Activated B cell treated with CpG ODN at 0.5 μM for 24 hours (primary cell): Measurements from ENCODE around the gene SRPRA. TPM values are rescaled to one million over a fixed set of nuclear protein-coding genes. Genes with fewer than 3 reads are reported as not detected.
"Not testable (repeated sequence)": the region's sequence is repeated elsewhere in the genome, so short reads cannot be mapped to it uniquely, and the experiment has no call there.

ENCODE experiments used
- ATAC-seq: fragments of 200-7000 bp; cut with Tn5 transposase; one replicate; pipeline ENCODE4 v1.10.0; 2021; ENCODE audit warnings: low read depth, mild to moderate bottlenecking, moderate library complexity
- CTCF ChIA-PET: fragments of 350-600 bp; sonication (Branson Sonifier 250); formaldehyde crosslinking; loops from one replicate; lab custom pipeline; 2021; ENCODE audit warnings: antibody characterized with exemption; lab: Charles Lee
- POLR2A ChIA-PET: fragments of 350-600 bp; sonication (Branson Sonifier 250); formaldehyde crosslinking; loops from one replicate; lab custom pipeline; 2021; ENCODE audit warnings: antibody characterized with exemption; lab: Charles Lee
- DNase-seq: peaks from one replicate; pipeline ENCODE4 v3.0.0; 2022
- H3K27ac Mint-ChIP-seq: one replicate; pipeline ENCODE4 v1.8.0; 2020; ENCODE audit warnings: mixed read lengths
- H3K27me3 Mint-ChIP-seq: one replicate; pipeline ENCODE4 v1.8.0; 2021; ENCODE audit warnings: mixed read lengths
- H3K36me3 Mint-ChIP-seq: one replicate; pipeline ENCODE4 v1.8.0; 2021; ENCODE audit warnings: low read depth, mixed read lengths
- H3K4me1 Mint-ChIP-seq: one replicate; pipeline ENCODE4 v1.8.0; 2021; ENCODE audit warnings: mixed read lengths
- H3K4me3 Mint-ChIP-seq: one replicate; pipeline ENCODE4 v1.8.0; 2020; ENCODE audit warnings: mild to moderate bottlenecking, mixed read lengths
- H3K9me3 Mint-ChIP-seq: one replicate; pipeline ENCODE4 v1.8.0; 2020; ENCODE audit warnings: mixed read lengths
- intact Hi-C: fragments of 100-400 bp; cut with micrococcal nuclease; formaldehyde crosslinking; loops from one replicate; pipeline ENCODE4 v1.15.1; 2024
- total RNA-seq: library from RNA; stranded (reverse); gene quantifications from 2 replicates; pipeline ENCODE4 v1.2.3, GENCODE V29; 2022
- TF ChIP-seq, protein P1 (sequence below): fragments of 200-600 bp; IDR thresholded peaks from one replicate; pipeline ENCODE4 v1.8.0; 2022; ENCODE audit warnings: antibody characterized with exemption, mild to moderate bottlenecking

The SRPRA gene
- total RNA-seq, 1 donor from 2014 or later: 128 TPM

DNA sequence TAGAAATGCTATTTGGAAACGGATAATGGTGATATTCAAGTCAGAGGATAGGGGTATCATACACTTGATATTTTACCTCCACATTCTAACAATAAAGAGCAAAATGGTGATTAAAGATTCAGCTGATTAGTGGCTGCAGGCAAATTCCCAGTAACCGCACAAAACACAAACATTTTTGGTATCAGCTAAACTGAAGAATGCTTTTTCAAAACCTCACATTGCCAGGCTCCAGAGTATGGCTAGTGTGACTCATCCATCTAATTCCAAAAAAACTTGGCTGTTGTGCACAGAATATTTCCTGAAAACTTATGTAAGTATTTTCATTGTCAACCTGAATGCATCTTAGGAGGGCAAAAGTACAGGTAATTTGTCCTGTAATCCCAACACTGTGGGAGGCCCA lies 10.9 kb downstream of the SRPRA start:
- intact Hi-C loops: no loop called here
- Mint-ChIP-seq H3K9me3 (no peaks in the 10 kb centered on the region), H3K4me1 (no peaks in the 10 kb centered on the region), H3K4me3 (no peak overlapping the region), H3K27me3 (no peaks in the 10 kb centered on the region), H3K27ac (no peak overlapping the region), H3K36me3 (peaks cover 53% of the 10 kb centered on the region)
- ChIA-PET POLR2A (no interaction called here), CTCF (no interaction called here)
- TF ChIP-seq, protein P1, sequence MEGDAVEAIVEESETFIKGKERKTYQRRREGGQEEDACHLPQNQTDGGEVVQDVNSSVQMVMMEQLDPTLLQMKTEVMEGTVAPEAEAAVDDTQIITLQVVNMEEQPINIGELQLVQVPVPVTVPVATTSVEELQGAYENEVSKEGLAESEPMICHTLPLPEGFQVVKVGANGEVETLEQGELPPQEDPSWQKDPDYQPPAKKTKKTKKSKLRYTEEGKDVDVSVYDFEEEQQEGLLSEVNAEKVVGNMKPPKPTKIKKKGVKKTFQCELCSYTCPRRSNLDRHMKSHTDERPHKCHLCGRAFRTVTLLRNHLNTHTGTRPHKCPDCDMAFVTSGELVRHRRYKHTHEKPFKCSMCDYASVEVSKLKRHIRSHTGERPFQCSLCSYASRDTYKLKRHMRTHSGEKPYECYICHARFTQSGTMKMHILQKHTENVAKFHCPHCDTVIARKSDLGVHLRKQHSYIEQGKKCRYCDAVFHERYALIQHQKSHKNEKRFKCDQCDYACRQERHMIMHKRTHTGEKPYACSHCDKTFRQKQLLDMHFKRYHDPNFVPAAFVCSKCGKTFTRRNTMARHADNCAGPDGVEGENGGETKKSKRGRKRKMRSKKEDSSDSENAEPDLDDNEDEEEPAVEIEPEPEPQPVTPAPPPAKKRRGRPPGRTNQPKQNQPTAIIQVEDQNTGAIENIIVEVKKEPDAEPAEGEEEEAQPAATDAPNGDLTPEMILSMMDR: no peak
- DNase-seq (no peak), ATAC-seq (no peak)

DNA sequence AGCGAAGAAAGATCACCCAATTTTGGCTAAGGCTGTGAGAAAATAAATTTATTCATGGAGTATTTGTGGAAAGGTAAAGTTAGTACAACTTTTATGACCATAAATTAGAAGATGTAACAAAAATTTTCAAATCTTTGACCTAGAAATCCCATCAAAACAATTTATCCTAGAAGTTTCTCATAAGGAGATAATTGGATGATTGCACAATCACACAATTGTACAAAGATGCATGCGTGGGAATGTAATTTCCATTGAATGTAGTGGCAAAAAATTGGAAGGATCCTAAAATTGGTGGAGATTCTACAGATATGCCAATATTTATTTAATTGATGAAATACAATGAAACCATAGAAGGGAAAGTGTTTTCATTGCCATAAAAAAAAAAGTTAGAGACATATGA lies 11.6 kb downstream of the SRPRA start:
- H3K27ac Mint-ChIP-seq: no peak overlapping the region
- TF ChIP-seq, protein P1: no peak
- peaks cover 51% of the 10 kb centered on the region for H3K36me3 Mint-ChIP-seq
- H3K27me3 Mint-ChIP-seq: no peaks in the 10 kb centered on the region
- POLR2A ChIA-PET: no interaction called here
- H3K4me3 Mint-ChIP-seq: no peak overlapping the region
- no peaks in the 10 kb centered on the region for H3K4me1 Mint-ChIP-seq
- intact Hi-C loops: no loop called here
- ATAC-seq: no peak
- no peak for DNase-seq
- H3K9me3 Mint-ChIP-seq: no peaks in the 10 kb centered on the region
- CTCF ChIA-PET: no interaction called here

DNA sequence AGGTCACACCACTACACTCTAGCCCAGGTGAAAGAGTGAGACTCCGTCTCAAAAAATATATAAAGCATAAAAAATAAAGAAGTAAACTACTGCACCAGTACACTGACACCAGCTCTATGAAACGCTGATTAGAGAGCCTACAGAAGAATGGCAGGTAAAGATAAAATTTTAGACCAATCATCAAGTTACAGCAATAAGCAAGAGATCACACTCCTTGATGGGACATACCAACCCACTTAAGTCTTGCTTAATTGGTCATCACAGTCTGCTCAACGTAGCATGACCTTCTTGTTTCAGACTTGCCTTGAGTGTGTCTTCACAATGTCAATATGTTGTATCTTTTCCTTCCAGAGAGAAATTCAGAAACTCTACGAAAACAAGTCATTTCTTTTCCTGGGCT lies 12.5 kb downstream of the SRPRA start:
- Mint-ChIP-seq H3K27ac (no peak overlapping the region), H3K9me3 (no peaks in the 10 kb centered on the region), H3K36me3 (peaks cover 49% of the 10 kb centered on the region), H3K4me3 (no peak overlapping the region), H3K4me1 (no peaks in the 10 kb centered on the region), H3K27me3 (no peaks in the 10 kb centered on the region)
- ChIA-PET POLR2A (no interaction called here), CTCF (no interaction called here)
- intact Hi-C loops: no loop called here
- DNase-seq (no peak), ATAC-seq (no peak)
- TF ChIP-seq, protein P1: no peak

DNA sequence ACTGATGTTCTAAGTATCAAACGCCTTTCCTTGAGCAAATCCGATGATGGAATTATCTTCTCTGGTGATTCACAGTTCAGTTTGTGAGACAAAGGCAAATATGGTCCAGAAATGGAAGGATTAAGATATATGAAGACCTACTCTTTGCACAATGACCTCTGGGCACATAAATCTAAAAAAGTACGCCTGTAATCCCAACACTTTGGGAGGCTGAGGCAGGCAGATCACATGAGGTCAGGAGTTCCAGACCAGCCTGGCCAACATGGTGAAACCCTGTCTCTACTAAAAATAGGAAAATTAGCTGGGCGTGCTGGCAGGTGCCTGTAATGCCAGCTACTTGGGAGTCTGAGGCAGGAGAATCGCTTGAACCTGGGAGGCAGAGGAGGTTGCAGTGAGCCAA lies 13.2 kb downstream of the SRPRA start:
- intact Hi-C loops, H3K4me1 Mint-ChIP-seq, H3K9me3 Mint-ChIP-seq, CTCF ChIA-PET, H3K4me3 Mint-ChIP-seq, DNase-seq, H3K27me3 Mint-ChIP-seq, POLR2A ChIA-PET, H3K27ac Mint-ChIP-seq, ATAC-seq: not testable (repeated sequence)
- peaks cover 46% of the 10 kb centered on the region for H3K36me3 Mint-ChIP-seq

DNA sequence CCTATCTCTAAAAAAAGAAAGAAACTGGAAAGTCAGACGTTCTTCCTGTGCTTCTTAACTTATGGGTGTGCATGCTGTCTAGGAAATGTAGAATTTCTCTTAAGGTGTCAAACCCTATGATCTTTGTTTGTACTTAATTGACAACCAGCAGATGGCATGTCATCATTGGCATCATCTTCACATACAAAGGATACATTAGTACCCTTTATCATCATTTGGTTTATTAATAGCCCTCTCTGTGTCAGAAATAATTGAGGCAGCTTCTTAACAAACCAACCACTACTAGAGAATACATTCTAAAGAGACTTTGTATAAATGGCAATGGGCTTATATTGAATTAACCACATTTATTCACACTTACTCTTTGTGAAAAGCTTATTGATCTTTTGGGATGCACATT lies 13.9 kb downstream of the SRPRA start:
- ChIA-PET CTCF (no interaction called here), POLR2A (interaction anchor here (0.6 kb wide), 1 partner anchor 34 kb away, joined by 7 read pairs; no protein-coding TSS in a partner anchor)
- ATAC-seq: no peak
- no peak overlapping the region for H3K4me3 Mint-ChIP-seq
- TF ChIP-seq, protein P1: no peak
- H3K36me3 Mint-ChIP-seq: peaks cover 46% of the 10 kb centered on the region
- intact Hi-C loops: no loop called here
- H3K9me3 Mint-ChIP-seq: no peaks in the 10 kb centered on the region
- H3K27ac Mint-ChIP-seq: no peak overlapping the region
- no peaks in the 10 kb centered on the region for H3K27me3 Mint-ChIP-seq
- H3K4me1 Mint-ChIP-seq: no peaks in the 10 kb centered on the region
- DNase-seq: no peak

DNA sequence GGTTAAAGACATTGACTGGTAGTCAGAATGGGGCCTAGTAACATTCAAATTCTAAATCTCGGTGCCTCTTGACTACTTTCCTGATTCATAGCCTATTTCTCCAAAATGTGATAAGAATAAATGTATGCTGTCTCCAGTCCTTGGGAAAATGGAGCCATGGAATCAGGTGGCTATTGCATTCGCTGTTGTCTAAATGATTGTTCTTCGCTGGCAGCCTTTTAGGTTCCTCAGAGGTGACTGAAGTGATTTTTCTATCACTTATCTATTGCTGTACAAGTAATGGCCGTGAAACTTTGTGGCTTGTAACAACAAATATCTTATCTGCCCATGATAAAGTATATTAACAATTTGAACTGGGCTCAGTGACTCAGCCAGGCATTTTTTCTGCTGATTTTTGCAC lies 15.4 kb downstream of the SRPRA start:
- H3K4me1 Mint-ChIP-seq: no peaks in the 10 kb centered on the region
- ATAC-seq: no peak
- peaks cover 43% of the 10 kb centered on the region for H3K36me3 Mint-ChIP-seq
- intact Hi-C loops: no loop called here
- POLR2A ChIA-PET: no interaction called here
- no peak overlapping the region for H3K4me3 Mint-ChIP-seq
- H3K9me3 Mint-ChIP-seq: no peaks in the 10 kb centered on the region
- H3K27ac Mint-ChIP-seq: no peak overlapping the region
- CTCF ChIA-PET: no interaction called here
- TF ChIP-seq, protein P1: no peak
- no peaks in the 10 kb centered on the region for H3K27me3 Mint-ChIP-seq
- DNase-seq: no peak
